Stimulated activated naive CD4-positive, alpha-beta T cell treated with Interleukin-2 at 50 U/mL for 16 hours (primary cell): ENCODE measurements around the gene ANKRD28.
"Not testable (repeated sequence)": the region's sequence is repeated elsewhere in the genome, so short reads cannot be mapped to it uniquely, and the experiment has no call there.

Experiments used
- DNase-seq: peaks from one replicate; lab custom pipeline; 2025; lab: John Stamatoyannopoulos, UW

Gene ANKRD28

GRCh38 chr3:15797642-15798303 lies at the start of gene ANKRD28:
TSS of gene ANKRD28 (minus strand) at chr3:15797979. CDS start at chr3:15796521, 1,458 bp downstream.
- DNase-seq: no peak

DNA sequence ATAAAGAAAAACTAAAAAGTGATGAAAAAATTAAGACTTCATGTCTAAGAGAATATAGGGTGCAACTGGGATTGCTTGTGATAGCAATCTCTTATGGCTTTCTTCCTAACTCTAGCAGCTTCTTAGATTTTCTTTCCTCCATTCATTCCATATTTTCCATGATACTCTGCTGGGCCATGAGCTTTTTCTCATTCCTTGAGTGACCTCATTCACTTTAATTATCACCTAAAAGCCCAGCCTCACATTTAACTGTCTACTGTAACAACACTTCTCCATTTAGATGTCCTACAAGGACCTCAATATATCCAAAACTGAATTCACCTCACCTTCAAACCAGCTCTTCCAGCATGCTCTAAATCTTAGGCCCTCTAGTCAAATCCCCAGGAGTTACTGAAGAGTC lies 49.5 kb upstream of the ANKRD28 start:
- no peak for DNase-seq

- no peak for DNase-seq
These were observed 48.8 kb upstream of the ANKRD28 start for GRCh38 chr3:15846606-15847005.

- DNase-seq: no peak
These were observed 47.7 kb upstream of the ANKRD28 start for GRCh38 chr3:15845475-15845874.

GRCh38 chr3:15844889-15845288 lies 47.1 kb upstream of the ANKRD28 start:
- no peak for DNase-seq

GRCh38 chr3:15841091-15841973 lies 43.6 kb upstream of the ANKRD28 start:
- not testable (repeated sequence) for DNase-seq

DNA sequence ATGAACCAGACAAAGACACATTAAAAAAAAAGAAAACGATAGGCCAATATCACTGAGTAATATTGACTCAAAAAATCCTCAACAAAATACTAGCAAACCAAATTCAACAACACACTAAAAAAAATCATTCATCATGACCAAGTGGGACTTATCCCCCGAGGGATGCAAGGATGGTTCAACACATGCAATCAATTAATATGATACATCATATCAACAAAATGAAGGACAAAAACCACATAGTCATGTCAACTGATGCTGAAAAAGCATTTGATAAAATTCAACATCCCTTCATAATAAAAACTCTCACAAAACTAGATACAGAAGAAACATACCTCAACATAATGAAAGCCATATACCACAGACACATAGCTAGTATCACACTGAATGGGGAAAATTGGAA lies 41.8 kb upstream of the ANKRD28 start:
- no peak for DNase-seq

DNA sequence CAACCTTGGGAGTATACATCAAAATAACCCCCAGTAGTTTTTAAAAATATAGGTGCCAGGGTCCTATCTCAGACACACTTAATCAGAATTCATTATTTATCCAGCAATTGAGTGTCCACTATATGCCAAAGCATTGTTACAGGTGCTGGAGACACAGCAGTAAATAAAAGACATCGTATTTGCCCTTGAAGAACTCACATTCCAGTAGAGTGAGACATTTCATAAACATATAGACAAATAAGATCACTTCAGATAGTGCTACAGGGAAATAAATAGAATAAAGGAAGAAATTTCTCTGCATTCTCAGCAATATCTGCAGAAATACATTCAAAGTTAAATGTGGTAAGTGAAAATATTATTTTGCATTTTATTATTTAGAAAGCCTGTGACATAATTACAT lies 34.1 kb upstream of the ANKRD28 start:
- DNase-seq: no peak

DNA sequence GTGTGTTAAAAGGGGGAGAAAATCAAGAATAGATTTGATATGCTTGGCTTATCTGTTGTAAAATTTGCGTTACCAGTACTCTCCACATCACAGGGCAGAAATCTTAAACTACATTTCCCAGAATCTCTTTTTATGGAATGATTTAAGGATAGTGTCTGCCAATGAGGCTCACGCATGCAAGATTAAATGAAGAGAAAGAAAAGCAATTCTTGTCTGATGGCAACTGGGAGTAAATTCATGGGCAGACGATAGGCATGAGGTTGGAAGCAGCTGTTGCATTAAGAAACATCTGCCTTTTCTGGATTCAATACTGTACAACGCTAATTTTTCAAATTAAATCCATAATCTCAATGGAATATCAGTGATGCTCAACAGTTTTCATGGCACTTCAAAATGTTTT lies 27.2 kb upstream of the ANKRD28 start:
- no peak for DNase-seq

DNA sequence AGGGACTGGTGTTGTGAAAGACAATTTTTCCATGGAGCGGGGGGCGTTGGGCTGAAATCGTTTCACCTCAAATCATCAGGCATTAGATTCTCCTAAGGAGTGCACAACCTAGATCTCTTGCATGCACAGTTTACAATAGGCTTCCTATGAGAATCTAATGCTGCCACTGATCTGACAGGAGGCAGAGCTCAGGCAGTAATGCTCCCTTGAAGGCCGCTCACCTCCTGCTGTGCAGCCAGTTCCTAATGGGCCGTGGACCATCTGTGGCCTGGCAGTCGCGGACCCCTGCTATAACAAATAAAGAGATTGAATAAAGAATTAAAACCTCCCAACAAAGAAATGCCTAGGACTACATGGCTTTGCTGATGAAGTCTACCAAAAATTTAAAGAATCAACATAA lies 25.3 kb upstream of the ANKRD28 start:
- no peak for DNase-seq

GRCh38 chr3:15822281-15822680 lies 24.5 kb upstream of the ANKRD28 start:
- DNase-seq: no peak

GRCh38 chr3:15820911-15821310 lies 23.1 kb upstream of the ANKRD28 start:
- no peak for DNase-seq

DNA sequence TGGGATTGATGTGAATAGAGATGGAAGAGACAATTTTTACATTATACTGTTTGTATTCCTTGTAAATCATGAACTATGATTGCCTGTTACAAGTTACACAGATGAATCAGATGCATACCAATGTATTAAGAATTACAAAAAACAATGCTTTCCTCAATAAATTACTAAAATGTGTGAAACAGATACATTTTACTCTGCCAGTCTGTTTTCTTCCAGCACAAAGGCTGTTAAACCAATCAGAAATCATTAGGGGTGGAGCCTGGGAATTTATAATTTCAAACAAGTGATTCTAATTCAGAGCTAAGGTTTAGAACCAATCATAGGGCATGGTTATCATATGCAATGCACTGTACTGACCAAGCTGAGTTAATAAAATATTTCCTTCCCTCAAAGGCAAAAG lies 21.8 kb upstream of the ANKRD28 start:
- DNase-seq: no peak

- DNase-seq: no peak
These were observed 21.3 kb upstream of the ANKRD28 start for GRCh38 chr3:15819043-15819442.

- no peak for DNase-seq
These were observed 17.9 kb upstream of the ANKRD28 start for GRCh38 chr3:15815696-15816095.

- DNase-seq: not testable (repeated sequence)
These were observed 15.3 kb upstream of the ANKRD28 start for GRCh38 chr3:15813079-15813478.

DNA sequence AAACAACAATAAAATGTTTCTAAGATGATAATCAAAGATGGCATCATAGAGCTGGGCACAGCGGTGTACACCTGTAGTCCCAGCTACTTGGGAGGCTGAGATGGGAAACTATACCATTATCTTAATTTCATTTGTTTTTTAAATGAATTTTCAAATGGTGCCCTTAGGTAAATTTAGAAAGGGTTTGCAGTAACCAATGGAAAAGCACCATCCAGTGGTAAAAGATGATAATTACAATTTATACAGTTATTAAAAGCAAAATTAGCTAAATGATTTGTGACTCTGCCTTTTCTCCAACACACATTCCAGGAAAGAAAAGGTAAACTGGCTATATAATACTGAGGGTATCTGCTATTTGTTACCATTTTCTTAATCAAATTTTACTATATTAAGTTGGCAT lies 14.4 kb upstream of the ANKRD28 start:
- DNase-seq: no peak

DNA sequence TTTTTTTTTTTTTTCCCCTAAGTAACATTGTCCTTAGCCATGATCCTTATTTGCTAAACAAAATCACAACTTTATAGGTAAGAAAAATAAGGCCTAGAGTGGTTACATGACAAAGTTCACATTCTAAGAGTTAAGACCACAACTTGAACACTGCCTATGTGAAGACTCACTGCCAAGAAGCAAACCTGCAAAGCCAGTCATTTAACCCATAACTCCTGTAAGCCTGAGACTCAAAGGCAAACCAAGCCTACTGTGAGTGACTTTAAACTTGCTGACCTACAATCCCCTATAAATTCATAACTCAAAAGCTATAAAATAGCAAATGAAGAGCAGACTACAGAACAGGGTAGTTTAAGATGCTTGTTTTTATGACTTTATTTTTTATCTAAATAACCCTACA lies 12.9 kb upstream of the ANKRD28 start:
- DNase-seq: no peak

DNA sequence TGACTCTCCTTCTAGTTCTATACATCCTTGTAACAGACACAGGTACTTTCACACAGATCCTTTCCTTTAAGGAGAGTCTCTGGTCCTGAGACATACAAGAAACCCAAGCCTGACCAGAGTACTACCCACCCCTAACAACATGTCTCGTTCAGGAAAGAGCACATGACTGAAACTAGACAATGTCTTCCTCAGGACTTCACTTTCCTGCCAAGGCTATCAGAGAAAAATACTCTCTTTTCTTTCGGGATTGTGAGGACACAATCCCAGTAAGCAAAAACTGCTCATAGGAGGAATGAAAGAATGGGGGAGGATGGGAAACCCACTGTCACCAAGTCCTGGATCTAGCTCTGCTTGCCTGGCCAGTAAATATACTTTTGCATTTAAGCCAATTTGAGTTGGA lies 11.5 kb upstream of the ANKRD28 start:
- no peak for DNase-seq

DNA sequence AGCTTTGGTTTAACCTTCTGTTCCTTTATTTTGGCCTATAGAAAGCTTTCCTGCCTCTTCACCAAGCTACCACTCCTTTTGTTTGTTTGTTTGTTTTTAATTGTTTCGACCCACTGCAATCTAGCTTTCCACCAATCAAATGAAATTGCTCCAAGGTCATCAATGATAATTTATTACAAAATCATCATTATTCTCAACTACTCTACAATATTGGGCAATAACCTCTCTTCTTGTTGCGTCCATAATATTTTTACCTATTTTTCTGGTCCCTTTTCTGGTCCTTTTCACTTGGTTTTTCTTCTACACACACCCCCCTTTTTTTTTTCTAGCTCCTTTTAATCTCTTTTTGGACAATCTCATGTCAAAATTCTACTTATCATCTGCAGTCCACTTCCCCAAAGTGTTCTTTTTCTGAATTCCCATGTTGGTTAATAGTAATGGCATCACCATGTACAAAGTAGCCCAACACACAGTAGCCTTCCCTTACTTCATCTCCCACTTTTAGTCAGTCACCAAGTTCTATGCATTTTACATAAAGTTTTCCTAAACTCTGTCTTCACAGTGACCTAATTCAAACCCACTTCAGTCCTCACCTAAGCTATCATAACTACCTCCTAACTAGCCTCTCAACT lies 11.0 kb upstream of the ANKRD28 start:
- no peak for DNase-seq

GRCh38 chr3:15805756-15806266 lies 8.0 kb upstream of the ANKRD28 start:
- DNase-seq: no peak

- DNase-seq: no peak
These were observed 6.8 kb upstream of the ANKRD28 start for GRCh38 chr3:15804553-15805095.
